Measurements from ENCODE around the gene PRR29. TPM values are rescaled to one million over a fixed set of nuclear protein-coding genes. Genes with fewer than 3 reads are reported as not detected.

The PRR29 gene
- total RNA-seq, 2 donors from 2014 or later, result 0.16 TPM; not detected in 1

DNA sequence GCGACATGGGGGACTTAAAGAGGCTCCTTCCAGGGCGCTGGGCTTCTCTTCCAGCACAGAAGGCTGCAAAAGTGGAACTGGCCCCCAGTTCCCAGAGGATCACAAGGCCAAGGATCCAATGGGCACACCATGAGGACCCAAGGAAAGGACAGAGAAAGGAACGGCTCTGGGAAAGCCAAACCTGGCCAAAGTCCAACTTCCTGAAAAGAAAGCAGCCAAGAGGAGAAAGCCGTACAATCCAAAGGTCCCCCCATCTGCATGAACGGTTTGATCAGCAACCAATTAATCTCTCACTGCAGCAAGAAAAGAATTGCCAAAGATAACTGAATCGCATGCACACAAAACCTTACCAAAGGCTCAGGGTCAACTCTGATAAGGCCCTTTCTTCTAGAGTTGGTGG lies 42.1 kb downstream of the PRR29 start:
- Histone ChIP-seq H3K9me3 (no peaks in the 10 kb centered on the region), H3K4me3 (no peak overlapping the region), H3K4me1 (no peaks in the 10 kb centered on the region), H3K36me3 (peaks cover 16% of the 10 kb centered on the region), H3K27me3 (no peaks in the 10 kb centered on the region), H3K9ac (ENCODE audit: low read depth in 2 of 2, low read length in 2 of 2) (no peak overlapping the region), H3K27ac (no peak overlapping the region)
- peak; percentile 45 for DNase-seq
- TF ChIP-seq, protein P1, sequence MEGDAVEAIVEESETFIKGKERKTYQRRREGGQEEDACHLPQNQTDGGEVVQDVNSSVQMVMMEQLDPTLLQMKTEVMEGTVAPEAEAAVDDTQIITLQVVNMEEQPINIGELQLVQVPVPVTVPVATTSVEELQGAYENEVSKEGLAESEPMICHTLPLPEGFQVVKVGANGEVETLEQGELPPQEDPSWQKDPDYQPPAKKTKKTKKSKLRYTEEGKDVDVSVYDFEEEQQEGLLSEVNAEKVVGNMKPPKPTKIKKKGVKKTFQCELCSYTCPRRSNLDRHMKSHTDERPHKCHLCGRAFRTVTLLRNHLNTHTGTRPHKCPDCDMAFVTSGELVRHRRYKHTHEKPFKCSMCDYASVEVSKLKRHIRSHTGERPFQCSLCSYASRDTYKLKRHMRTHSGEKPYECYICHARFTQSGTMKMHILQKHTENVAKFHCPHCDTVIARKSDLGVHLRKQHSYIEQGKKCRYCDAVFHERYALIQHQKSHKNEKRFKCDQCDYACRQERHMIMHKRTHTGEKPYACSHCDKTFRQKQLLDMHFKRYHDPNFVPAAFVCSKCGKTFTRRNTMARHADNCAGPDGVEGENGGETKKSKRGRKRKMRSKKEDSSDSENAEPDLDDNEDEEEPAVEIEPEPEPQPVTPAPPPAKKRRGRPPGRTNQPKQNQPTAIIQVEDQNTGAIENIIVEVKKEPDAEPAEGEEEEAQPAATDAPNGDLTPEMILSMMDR (IDR thresholded peaks at IDR 0.05), result no peak
- intact Hi-C loops (cut with DNase I), result no loop called here

DNA sequence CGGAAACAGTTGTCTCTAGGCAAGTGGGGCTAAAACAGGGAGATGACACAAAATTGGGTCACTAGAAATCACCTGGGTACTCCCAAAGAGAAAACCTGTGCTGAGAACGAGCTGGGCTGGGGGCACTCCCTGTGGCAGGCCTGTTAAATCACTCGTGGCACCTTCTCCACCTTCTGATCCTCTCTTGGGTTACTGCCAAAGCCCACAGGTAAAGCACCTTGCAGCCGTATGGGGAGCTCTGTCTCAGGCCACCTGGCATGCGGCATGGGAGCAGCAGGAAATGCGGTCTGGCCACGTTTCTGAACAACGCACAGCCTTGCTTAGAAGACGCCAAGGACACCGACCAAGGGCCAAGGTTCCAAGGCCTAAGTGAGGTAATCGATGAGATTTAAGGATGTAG lies 43.8 kb downstream of the PRR29 start:
- Histone ChIP-seq H3K36me3 (peaks cover 16% of the 10 kb centered on the region), H3K27ac (no peak overlapping the region), H3K9me3 (no peaks in the 10 kb centered on the region), H3K4me1 (no peaks in the 10 kb centered on the region), H3K4me3 (no peak overlapping the region), H3K9ac (ENCODE audit: low read depth in 2 of 2, low read length in 2 of 2) (no peak overlapping the region), H3K27me3 (no peaks in the 10 kb centered on the region)
- TF ChIP-seq, protein P1 (IDR thresholded peaks at IDR 0.05), result no peak
- intact Hi-C loops (cut with DNase I), result no loop called here
- no peak for DNase-seq

DNA sequence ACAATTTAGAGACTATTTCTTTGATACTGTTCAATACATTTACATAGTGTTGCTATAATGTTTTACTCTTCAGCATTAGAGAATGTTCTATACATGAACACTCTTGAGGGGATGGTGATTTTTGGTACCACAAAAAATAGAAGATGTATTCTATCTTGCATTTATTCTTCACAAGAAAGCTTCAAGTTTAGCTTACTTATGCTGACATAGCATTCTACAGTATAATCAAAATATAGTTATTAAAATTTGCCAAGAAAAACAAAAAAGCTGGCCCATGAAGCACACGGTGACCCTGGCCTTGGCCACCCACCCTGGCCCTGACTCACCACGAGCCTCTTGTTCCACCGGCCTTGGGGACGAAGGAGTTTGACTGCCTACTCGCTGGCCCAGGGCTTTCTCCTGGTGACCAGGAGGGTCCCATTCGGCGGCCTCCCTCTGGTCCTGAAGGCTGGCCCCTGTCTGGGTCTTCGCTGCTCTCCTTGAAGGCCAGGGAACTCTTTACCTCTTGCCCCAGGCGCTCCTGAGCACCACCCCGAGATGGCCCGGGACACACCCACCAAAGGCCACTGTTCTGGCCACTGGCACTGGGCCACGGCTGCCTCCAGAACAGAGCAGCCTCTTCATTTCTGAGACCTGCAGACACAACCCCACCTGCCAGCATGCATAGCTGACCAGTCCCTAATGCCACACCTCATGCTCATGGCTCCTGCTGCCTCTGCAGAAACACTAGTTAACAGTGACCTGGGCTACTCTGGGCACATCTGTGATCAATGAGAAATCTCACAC lies 44.7 kb downstream of the PRR29 start:
- H3K36me3 ChIP-seq, result peaks cover 16% of the 10 kb centered on the region
- no peaks in the 10 kb centered on the region for H3K9me3 ChIP-seq
- H3K27ac ChIP-seq, result no peak overlapping the region
- TF ChIP-seq, protein P1 (IDR thresholded peaks at IDR 0.05), result no peak
- H3K4me1 ChIP-seq, result no peaks in the 10 kb centered on the region
- no peak overlapping the region for H3K9ac ChIP-seq (ENCODE audit: low read depth in 2 of 2, low read length in 2 of 2)
- no peak for DNase-seq
- intact Hi-C loops (cut with DNase I), result no loop called here
- H3K4me3 ChIP-seq, result no peak overlapping the region
- no peaks in the 10 kb centered on the region for H3K27me3 ChIP-seq

DNA sequence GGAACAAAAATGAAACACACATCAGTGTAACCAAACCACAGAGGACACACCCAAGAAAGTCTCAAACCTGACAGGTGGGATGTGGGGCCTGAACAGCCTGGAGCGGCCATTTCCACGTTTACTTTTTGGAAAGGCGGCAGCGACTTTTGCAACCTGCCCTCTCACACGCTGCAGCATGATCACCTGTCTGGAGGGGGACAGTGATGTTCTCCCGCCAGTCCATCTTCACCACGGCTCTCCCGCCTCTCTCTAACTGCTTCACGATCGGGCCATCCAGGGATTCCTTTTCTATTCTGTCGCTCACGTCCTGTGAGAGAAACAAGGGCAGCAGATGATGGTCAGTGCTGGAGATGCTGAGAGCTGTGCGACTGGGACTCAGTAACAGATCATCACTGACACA lies 47.0 kb downstream of the PRR29 start:
- DNase-seq, result no peak
- Histone ChIP-seq H3K36me3 (peaks cover 16% of the 10 kb centered on the region), H3K4me1 (no peaks in the 10 kb centered on the region), H3K27ac (no peak overlapping the region), H3K27me3 (no peaks in the 10 kb centered on the region), H3K4me3 (no peak overlapping the region), H3K9me3 (no peaks in the 10 kb centered on the region), H3K9ac (ENCODE audit: low read depth in 2 of 2, low read length in 2 of 2) (no peak overlapping the region)
- intact Hi-C loops (cut with DNase I), result no loop called here
- TF ChIP-seq, protein P1 (IDR thresholded peaks at IDR 0.05), result no peak

DNA sequence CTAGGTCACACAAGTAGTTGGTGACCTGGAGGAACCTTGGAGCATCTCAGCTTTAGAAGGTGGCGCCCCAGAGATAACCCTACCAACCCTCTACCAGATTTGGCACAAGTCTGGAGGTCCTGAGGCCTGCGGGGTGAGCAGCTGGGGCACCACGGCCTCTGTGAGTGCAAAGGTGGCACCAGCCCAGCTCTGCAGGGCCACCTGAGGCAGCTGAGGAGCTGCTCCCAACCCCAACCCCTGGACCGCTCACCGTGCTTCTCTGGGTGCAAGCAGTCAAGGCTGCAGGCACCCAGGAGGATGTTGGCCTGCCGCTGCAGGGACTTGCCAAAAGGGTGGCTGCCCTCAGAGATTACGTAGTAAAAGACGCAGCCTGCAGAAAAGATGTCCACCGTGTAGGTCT lies 50.7 kb downstream of the PRR29 start:
- Histone ChIP-seq H3K4me3 (no peak overlapping the region), H3K36me3 (peaks cover 18% of the 10 kb centered on the region), H3K27ac (no peak overlapping the region), H3K27me3 (no peaks in the 10 kb centered on the region), H3K9me3 (no peaks in the 10 kb centered on the region), H3K9ac (ENCODE audit: low read depth in 2 of 2, low read length in 2 of 2) (no peak overlapping the region), H3K4me1 (no peaks in the 10 kb centered on the region)
- intact Hi-C loops (cut with DNase I), result no loop called here
- DNase-seq, result no peak
- TF ChIP-seq, protein P1 (IDR thresholded peaks at IDR 0.05), result no peak
